HG03103 (cell line): Measurements from ENCODE around the gene LRRC41.
A peak's percentile ranks its signal among the peaks of the same experiment; 100 is the strongest.
"Not testable (repeated sequence)": the region's sequence is repeated elsewhere in the genome, so short reads cannot be mapped to it uniquely, and the experiment has no call there.

Source experiments
- ATAC-seq: cut with Tn5 transposase; IDR thresholded peaks from one replicate; pipeline ENCODE4 v1.9.1; 2021; ENCODE audit warnings: low read depth; ENCODE audit not compliant: unreplicated experiment

Gene LRRC41

DNA sequence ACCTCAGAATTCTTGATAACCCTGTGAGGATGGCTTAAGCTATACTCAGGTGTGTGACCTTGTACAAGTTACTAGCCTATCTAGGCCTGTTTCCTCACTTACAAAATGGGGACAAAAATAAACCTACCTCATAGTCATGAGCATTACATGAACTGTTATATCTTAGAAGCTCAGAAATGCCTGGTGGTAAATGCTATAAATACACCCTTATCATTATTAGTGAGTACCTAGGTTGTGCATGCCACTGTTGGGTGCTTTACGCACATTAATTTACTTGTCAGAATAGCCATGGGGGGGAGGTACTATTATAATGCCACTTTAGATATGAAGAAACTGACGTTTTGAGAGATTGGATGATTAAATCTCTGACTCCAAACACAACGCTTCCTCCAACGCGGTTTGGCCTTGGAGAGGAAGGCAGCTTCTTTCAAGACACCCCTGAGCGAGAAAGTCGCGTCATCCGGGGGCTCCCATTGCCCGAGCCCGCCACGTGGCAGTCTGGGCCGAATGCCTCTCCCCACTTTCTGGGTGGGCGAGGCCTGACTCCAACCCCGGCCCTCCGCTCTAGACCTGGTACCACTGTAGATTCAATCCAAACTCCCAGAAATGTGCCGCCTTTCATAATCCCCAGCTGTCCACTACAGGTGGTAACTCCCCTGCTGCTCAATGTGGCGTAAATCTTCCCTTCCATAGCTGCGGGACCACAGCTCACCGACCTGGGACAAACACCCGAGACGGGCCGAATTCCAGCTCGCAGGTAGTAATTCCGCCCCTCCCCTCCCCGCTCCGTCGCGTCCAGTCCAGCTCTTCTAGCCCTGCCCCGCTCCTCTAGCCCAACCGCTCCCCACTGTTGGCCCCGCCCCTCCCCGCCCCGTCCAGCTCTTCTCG is 56.6 kb downstream of the LRRC41 start:
- peak; percentile 51 for ATAC-seq

DNA sequence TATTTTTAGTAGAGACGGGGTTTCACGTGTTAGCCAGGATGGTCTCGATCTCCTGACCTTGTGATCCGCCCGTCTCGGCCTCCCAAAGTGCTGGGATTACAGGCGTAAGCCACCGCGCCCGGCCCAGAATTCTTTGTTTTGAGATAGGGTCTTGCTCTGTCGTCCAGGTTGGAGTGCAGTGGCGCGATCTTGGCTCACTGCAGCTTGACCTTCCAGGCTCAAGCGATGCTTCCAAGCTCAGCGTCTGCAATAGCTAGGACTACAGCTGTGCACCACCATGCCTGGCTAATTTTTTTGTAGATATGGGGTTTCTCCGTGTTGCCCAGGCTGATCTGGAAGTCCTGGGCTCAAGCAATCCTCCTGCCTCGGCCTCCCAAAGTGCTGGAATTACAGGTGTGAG is 57.3 kb downstream of the LRRC41 start:
- not testable (repeated sequence) for ATAC-seq

DNA sequence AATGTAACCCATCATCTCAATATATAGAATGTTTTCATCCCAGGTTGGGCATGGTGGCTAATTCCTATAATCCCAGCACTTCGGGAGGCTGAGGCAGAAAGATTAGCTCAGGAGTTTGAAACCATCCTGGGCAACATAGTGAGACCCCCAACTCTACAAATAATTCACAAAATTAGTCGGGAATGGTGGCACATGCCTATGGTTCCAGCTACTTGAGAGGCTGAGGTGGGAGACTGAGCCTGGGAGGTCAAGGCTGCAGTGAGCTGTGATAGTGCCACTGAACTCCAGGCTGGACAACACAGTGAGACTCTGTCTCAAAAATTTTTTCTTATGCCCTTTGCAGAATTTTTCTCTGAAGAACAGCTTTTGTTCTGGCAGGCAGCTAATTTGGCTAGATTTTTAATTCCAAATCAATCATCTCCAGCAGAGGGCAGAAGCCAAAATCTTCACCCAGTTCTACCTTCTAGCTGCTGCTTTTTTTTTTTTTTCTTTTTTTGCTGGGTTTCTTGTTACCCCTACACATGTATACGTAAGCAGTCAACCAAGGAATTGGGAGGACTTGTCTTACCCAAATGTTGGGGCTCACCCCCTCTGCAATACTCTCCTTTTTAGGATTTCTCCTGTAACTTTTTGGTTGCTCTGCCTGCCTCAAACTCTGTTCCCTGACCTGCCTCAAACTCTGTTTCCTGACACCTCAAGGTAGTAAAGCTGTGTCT is 58.6 kb downstream of the LRRC41 start:
- ATAC-seq = no peak

DNA sequence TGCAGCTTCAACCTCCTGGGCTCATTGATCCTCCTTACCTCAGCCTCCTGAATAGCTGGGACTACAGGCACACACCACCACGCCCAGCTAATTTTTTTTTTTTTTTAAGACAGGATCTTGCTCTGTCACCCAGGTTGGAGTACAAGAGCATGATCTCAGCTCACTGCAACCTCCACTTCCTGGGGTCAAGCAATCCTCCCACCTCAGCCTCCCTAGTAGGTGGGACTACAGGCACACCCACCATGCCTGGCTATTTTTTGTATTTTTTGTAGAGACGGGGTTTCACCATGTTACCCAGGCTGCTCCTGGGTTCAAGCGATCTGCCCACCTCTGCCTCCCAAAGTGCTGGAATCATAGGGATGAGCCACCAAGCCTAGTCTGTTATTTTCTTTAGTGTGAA is 59.6 kb downstream of the LRRC41 start:
- ATAC-seq = not testable (repeated sequence)

DNA sequence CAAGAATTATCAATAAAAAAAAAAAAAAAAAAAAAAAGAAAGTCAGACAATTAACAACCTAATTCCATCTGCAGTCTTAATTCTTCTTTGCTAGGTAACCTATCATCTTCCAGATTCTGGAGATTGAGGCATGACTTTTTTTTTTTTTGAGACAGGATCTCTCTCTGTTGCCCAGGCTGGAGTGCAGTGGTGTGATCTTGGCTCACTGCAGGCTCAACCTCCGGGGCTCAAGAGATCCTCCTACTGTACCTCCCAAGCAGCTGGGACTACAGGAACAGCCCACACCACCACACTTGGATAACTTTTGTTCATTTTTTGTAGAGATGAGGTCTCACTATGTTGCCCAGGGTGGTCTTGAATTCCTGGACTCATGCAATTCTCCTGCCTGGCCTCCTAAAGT is 60.5 kb downstream of the LRRC41 start:
- no peak for ATAC-seq

DNA sequence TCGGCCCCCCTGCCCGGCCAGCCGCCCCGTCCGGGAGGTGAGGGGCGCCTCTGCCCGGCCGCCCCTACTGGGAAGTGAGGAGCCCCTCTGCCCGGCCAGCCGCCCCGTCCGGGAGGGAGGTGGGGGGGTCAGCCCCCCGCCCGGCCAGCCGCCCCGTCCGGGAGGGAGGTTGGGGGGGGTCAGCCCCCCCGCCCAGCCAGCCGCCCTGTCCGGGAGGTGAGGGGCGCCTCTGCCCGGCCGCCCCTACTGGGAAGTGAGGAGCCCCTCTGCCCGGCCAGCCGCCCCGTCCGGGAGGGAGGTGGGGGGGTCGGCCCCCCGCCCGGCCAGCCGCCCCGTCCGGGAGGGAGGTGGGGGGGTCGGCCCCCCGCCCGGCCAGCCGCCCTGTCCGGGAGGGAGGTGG is 61.7 kb downstream of the LRRC41 start:
- not testable (repeated sequence) for ATAC-seq

DNA sequence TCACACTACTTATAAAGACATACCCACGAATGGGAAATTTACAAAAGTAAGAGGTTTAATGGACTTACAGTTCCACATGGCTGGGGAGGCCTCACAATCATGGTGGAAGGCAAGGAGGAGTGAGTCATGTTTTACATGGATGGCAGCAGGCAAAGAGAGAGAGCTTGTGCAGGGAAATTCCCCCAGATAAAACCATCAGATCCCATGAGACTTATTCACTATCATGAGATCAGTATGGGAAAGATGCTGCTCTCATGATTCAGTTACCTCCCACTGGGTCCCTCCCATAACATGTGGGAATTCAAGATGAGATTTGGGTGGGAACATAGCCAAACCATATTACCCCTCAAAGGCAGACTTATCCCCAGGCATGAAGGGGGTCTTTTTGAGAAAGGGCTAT is 64.6 kb downstream of the LRRC41 start:
- not testable (repeated sequence) for ATAC-seq

DNA sequence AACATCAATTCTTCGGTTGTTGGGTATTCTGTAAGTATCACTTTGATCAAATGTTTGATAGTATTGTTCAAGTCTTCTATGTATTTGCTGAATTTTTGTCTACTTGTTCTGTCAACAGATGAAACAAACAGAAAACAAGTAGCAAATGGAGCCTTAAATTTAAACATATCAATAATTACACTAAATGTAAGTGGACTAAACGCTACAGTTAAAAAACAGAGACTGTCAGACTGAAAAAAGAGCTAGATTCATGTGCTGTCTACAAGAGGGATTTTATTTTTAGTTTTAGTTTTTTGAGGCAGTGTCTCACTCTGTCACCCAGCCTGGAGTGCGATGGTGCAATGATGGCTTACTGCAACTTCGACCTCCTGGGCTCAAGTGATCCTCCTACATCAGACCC is 66.5 kb downstream of the LRRC41 start:
- no peak for ATAC-seq

DNA sequence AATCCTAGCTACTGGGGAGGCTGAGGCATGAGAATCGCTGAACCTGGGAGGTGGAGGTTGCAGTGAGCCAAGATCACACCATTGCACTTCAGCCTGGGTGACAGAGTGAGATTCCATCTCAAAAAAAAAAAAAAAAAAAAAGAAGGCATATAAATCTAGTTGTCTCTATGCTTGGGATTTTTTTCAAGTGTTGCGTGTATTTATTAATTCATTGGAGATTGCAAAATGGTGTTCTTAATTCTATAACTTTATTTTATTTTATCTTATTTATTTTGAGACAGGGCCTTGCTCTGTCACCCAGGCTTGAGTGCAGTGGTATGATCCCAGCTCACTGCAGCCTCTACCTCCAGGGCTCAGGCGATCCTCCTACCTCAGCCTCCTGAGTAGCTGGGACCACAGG is 72.2 kb downstream of the LRRC41 start:
- ATAC-seq = not testable (repeated sequence)
